Mammary epithelial cell (primary cell): ENCODE data around the gene FUT3.
"Not testable (repeated sequence)": the region's sequence is repeated elsewhere in the genome, so short reads cannot be mapped to it uniquely, and the experiment has no call there.

Experiments used
- CTCF ChIP-seq, 2 donors: IDR thresholded peaks in 1 of 2; conservative IDR thresholded peaks in 1 of 2; 2 replicates each; pipeline ENCODE4 v1.5.1; 2011 to 2012; ENCODE audit warnings: inconsistent platforms in 2 of 2, low read length in 2 of 2, mild to moderate bottlenecking in 2 of 2, control low read depth in 1 of 2, low read depth in 1 of 2; ENCODE audit not compliant: insufficient read depth in 1 of 2; ENCODE audit errors: extremely low read depth in 1 of 2
- EZH2 ChIP-seq: IDR thresholded peaks from 2 replicates; pipeline ENCODE4 v1.6.1; 2012; ENCODE audit warnings: low read length, inconsistent platforms, borderline replicate concordance

GRCh38 chr19:5854121-5854520 lies 2.9 kb upstream of the FUT3 start:
- not testable (repeated sequence) for TF ChIP-seq CTCF (conservative IDR thresholded peaks at IDR 0.05 in 1 of 2, IDR thresholded peaks at IDR 0.05 in 1 of 2; ENCODE audit: extremely low read depth in 1 of 2, insufficient read depth in 1 of 2, low read depth in 1 of 2, low read length in 2 of 2); EZH2
